GM23248 (cell line): ENCODE data around the gene RBKS. TPM values are rescaled to one million over a fixed set of nuclear protein-coding genes. Genes with fewer than 3 reads are reported as not detected.

Experiments
- DNase-seq: peaks from one replicate; pipeline ENCODE4 v3.0.0-alpha.2; 2015
- H2AFZ ChIP-seq: fragments of 200-600 bp; sonication (generic); 2 replicates; pipeline ENCODE4 v1.6.1; 2016; ENCODE audit warnings: antibody characterized with exemption
- H3F3A ChIP-seq: fragments of 200-600 bp; sonication (generic); 2 replicates; pipeline ENCODE4 v1.6.1; 2016; ENCODE audit warnings: mild to moderate bottlenecking, antibody characterized with exemption, mixed run types; ENCODE audit not compliant: insufficient read depth
- H3K27ac ChIP-seq: fragments of 200-600 bp; sonication (generic); 2 replicates; pipeline ENCODE4 v1.5.1; 2016; ENCODE audit warnings: mild to moderate bottlenecking
- H3K27me3 ChIP-seq: fragments of 200-600 bp; sonication (generic); replicated peaks from 2 replicates; pipeline ENCODE4 v1.6.1; 2016; ENCODE audit warnings: mild to moderate bottlenecking; ENCODE audit not compliant: insufficient read depth
- H3K36me3 ChIP-seq: fragments of 200-600 bp; sonication (generic); 2 replicates; pipeline ENCODE4 v1.6.1; 2016; ENCODE audit warnings: low read depth, mild to moderate bottlenecking
- H3K4me1 ChIP-seq: fragments of 200-600 bp; sonication (generic); 2 replicates; pipeline ENCODE4 v1.6.1; 2016; ENCODE audit warnings: mild to moderate bottlenecking; ENCODE audit not compliant: insufficient read depth
- H3K4me2 ChIP-seq: fragments of 200-600 bp; sonication (generic); one replicate; pipeline ENCODE4 v1.6.1; 2016; ENCODE audit warnings: mild to moderate bottlenecking; ENCODE audit not compliant: unreplicated experiment
- H3K4me3 ChIP-seq: fragments of 200-600 bp; sonication (generic); 2 replicates; pipeline ENCODE4 v1.5.1; 2016; ENCODE audit warnings: mild to moderate bottlenecking
- H3K79me2 ChIP-seq: fragments of 200-600 bp; sonication (generic); 2 replicates; pipeline ENCODE4 v1.6.1; 2016; ENCODE audit warnings: mild to moderate bottlenecking; ENCODE audit not compliant: insufficient read depth
- H3K9ac ChIP-seq: fragments of 200-600 bp; sonication (generic); 2 replicates; pipeline ENCODE4 v1.6.1; 2016; ENCODE audit warnings: mild to moderate bottlenecking
- H3K9me2 ChIP-seq: fragments of 200-600 bp; sonication (generic); 2 replicates; pipeline ENCODE4 v1.6.1; 2016; ENCODE audit warnings: mixed run types, mild to moderate bottlenecking, moderate library complexity; ENCODE audit not compliant: insufficient read depth
- H3K9me3 ChIP-seq: fragments of 200-600 bp; sonication (generic); one replicate; pipeline ENCODE4 v1.6.1; 2017; ENCODE audit warnings: low read depth
- H4K20me1 ChIP-seq: fragments of 200-600 bp; sonication (generic); 2 replicates; pipeline ENCODE4 v1.6.0; 2016; ENCODE audit not compliant: insufficient read depth
- EZH2 ChIP-seq: fragments of 200-600 bp; sonication (generic); IDR thresholded peaks from 2 replicates; pipeline ENCODE4 v1.6.1; 2018; ENCODE audit warnings: antibody characterized with exemption, mild to moderate bottlenecking; ENCODE audit not compliant: insufficient read depth, poor library complexity, severe bottlenecking
- EZH2phosphoT487 ChIP-seq: fragments of 200-600 bp; sonication (generic); IDR thresholded peaks from 2 replicates; pipeline ENCODE4 v1.6.1; 2018; ENCODE audit warnings: antibody characterized with exemption, moderate library complexity, mild to moderate bottlenecking, low read depth; ENCODE audit not compliant: insufficient read depth
- WGBS, 2 experiments: methylation state at CpG; one replicate each; pipeline ENCODE4 v1.1.6; 2015 to 2017; ENCODE audit warnings: low lambda C conversion rate in 2 of 2, low coverage in 1 of 2; ENCODE audit errors: missing lambda C conversion rate in 2 of 2; 5-methylcytosine and 5-hydroxymethylcytosine counted together
- in situ Hi-C: fragments of 300-500 bp; cut with MboI; formaldehyde crosslinking; loops from 2 replicates; pipeline ENCODE4 v1.15.0; 2020
- polyA plus RNA-seq: library from polyadenylated mRNA; unstranded; fragments of >200 nt; fragmentation: Nextera tagmentation; extraction: Ambion mirVana; gene quantifications from 2 replicates; pipeline ENCODE4 v1.2.1, GENCODE V29; 2016
- total RNA-seq: library from RNA; depleted of rRNA; stranded (reverse); fragments of >200 nt; shearing (Covaris generic); gene quantifications from 2 replicates; pipeline ENCODE4 v1.2.3, GENCODE V29; 2014

Gene RBKS
- total and polyA plus RNA-seq, 2 experiments from 2014 or later = 2.8 to 3.6 TPM

DNA sequence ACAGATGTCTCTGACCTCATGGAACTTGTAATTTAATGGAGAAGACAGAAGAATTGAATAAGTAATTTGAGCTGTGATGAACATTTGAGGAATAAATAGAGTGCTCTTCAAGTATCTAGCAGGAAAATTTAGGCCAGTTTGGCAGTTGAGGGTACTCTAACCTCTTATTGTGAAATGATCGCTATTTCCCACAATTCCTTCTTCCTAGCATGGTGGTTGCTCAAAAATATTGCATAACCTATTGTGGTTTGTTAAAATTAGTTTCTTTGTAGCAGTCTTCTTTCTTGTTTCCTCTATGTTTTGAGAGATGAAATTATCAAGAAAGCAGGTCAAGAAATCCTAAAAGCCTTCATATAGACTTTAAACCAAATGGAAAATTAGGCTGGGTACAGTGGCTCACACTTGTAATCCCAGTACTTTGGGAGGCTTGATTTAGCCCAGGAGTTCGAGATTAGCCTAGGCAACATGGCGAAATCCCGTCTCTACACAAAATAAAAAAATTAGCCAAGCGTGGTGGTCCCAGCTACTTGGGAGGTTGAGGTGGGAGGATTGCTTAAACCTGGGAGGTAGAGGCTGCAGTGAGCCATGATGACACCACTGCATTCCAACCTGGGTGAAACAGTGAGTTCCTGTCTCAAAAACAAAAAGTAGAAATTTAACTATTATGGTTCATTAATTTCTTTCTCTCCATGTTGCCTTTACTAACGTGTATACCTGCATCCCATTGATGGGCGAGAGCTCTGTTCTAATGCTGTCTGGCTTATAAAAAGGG, 58.7 kb downstream of the RBKS start:
- Histone ChIP-seq H3K9ac (no peak overlapping the region), H3K4me1 (peaks cover 34% of the 10 kb centered on the region), H3F3A (peaks cover 15% of the 10 kb centered on the region; the same call in 1 of the 2 replicates), H3K36me3 (no peaks in the 10 kb centered on the region), H2AFZ (no peak overlapping the region), H3K27ac (no peak overlapping the region), H3K9me2 (no peaks in the 10 kb centered on the region), H3K79me2 (no peaks in the 10 kb centered on the region), H3K4me2 (no peak overlapping the region), H3K27me3 (no peaks in the 10 kb centered on the region), H3K4me3 (no peak overlapping the region), H3K9me3 (no peaks in the 10 kb centered on the region), H4K20me1 (no peaks in the 10 kb centered on the region)
- 96% methylated on average over 7 of the region's 7 CpGs for WGBS, 2 experiments
- no peak for TF ChIP-seq EZH2phosphoT487
- TF ChIP-seq EZH2 = no peak
- peak; percentile 25 for DNase-seq
- in situ Hi-C loops = no loop called here

DNA sequence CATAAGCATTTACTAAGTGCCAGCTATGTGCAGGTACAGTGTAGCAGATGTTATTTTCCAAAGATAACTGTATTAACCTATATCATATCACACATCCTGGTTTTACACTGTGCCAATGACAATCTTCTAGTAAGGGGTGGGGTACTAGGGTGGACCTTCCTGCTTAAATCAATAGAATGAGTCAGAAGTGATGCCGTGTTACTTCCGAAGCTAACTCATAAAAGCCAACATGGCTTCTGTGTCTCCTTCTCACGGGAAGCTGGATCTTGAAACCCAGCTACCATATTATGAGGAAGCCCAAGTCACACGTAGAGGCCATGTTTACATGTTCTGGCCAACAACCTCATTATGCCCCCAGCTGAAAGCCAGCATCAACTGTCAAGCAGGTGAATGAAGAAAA, 59.5 kb downstream of the RBKS start:
- H3K9ac ChIP-seq = no peak overlapping the region
- peaks cover 15% of the 10 kb centered on the region; the same call in 1 of the 2 replicates for H3F3A ChIP-seq
- WGBS, 2 experiments = 97 to 99% methylated on average over 4 of the region's 4 CpGs
- H3K27me3 ChIP-seq = no peaks in the 10 kb centered on the region
- H3K27ac ChIP-seq = no peak overlapping the region
- TF ChIP-seq EZH2phosphoT487 (no peak), EZH2 (no peak)
- no peaks in the 10 kb centered on the region for H4K20me1 ChIP-seq
- no peak overlapping the region for H3K4me2 ChIP-seq
- H2AFZ ChIP-seq = no peak overlapping the region
- no peaks in the 10 kb centered on the region for H3K9me3 ChIP-seq
- no peak overlapping the region for H3K4me3 ChIP-seq
- no peaks in the 10 kb centered on the region for H3K9me2 ChIP-seq
- no peaks in the 10 kb centered on the region for H3K79me2 ChIP-seq
- DNase-seq = no peak
- peaks cover 34% of the 10 kb centered on the region for H3K4me1 ChIP-seq
- in situ Hi-C loops = no loop called here
- H3K36me3 ChIP-seq = no peaks in the 10 kb centered on the region

DNA sequence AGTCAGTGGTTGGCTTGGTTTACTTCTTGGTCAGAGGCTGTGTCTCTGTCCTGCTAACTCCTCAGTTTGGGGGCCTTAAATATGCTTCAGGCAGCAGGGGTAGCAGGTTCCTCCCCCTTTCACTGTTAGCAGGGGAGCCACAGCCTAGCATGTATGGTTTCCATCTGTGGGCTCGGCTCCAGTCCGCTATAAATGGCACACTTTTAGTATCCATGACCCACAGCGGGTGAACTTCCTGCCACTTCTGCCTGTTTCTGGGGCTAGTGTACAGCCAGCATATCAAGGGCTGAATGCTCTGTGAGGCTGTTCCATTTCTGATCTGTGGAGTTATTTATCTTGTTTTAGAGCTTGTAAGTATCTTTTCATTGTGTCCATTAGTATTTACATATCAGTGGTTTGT, 60.4 kb downstream of the RBKS start:
- H3K9ac ChIP-seq = no peak overlapping the region
- H3K4me2 ChIP-seq = no peak overlapping the region
- no peaks in the 10 kb centered on the region for H3K9me2 ChIP-seq
- no peaks in the 10 kb centered on the region for H3K36me3 ChIP-seq
- peaks cover 15% of the 10 kb centered on the region; the same call in 1 of the 2 replicates for H3F3A ChIP-seq
- H2AFZ ChIP-seq = no peak overlapping the region
- H3K27ac ChIP-seq = no peak overlapping the region
- no peak overlapping the region for H3K4me3 ChIP-seq
- WGBS, 2 experiments = 97 to 100% methylated on average over 3 of the region's 3 CpGs
- in situ Hi-C loops = no loop called here
- TF ChIP-seq EZH2phosphoT487 = no peak
- TF ChIP-seq EZH2 = no peak
- H3K9me3 ChIP-seq = no peaks in the 10 kb centered on the region
- H4K20me1 ChIP-seq = no peaks in the 10 kb centered on the region
- DNase-seq = no peak
- no peaks in the 10 kb centered on the region for H3K79me2 ChIP-seq
- H3K4me1 ChIP-seq = peaks cover 34% of the 10 kb centered on the region
- no peaks in the 10 kb centered on the region for H3K27me3 ChIP-seq

DNA sequence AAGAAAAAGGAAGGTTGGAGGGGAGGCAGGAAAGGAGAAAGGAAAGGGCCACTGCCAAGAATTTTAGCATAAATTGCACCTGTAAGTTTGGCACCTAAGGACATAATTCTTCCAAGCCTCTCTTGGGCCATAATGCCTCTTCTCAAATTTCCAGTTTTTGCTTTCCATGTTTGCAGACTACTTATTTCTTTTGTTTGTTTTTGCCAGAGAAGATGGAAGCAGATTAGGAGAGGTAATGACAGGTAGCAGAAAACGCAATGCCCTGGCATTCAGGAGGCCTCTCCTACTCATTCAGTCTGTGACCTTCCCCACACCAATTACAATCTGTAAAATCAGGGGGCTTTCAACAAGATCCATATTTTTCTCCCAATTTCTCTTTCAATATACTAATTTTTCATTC, 61.9 kb downstream of the RBKS start:
- Histone ChIP-seq H3K4me2 (no peak overlapping the region), H3K4me3 (no peak overlapping the region), H4K20me1 (no peaks in the 10 kb centered on the region), H3F3A (peaks cover 8% of the 10 kb centered on the region; the same call in 1 of the 2 replicates), H3K4me1 (peaks cover 23% of the 10 kb centered on the region), H2AFZ (no peak overlapping the region), H3K9me3 (peaks cover 5% of the 10 kb centered on the region), H3K36me3 (no peaks in the 10 kb centered on the region), H3K9me2 (no peaks in the 10 kb centered on the region), H3K27ac (no peak overlapping the region), H3K9ac (no peak overlapping the region), H3K79me2 (no peaks in the 10 kb centered on the region), H3K27me3 (no peaks in the 10 kb centered on the region)
- in situ Hi-C loops = no loop called here
- 96 to 100% methylated on average over 1 of the region's 1 CpG for WGBS, 2 experiments
- TF ChIP-seq EZH2phosphoT487 = no peak
- TF ChIP-seq EZH2 = no peak
- DNase-seq = no peak
